Mesenchymal stem cell (in vitro differentiated cells and primary cell): ENCODE measurements around the gene SH3BP5L.
"Not testable (repeated sequence)": the region's sequence is repeated elsewhere in the genome, so short reads cannot be mapped to it uniquely, and the experiment has no call there.

Source experiments
- DNase-seq: peaks from one replicate; pipeline ENCODE4 v3.0.0-alpha.2; 2013
- H2AFZ ChIP-seq: one replicate; pipeline ENCODE4 v1.6.1; 2013; ENCODE audit warnings: low read depth, mild to moderate bottlenecking, control low read depth, inconsistent platforms, low read length, moderate library complexity
- H2AK5ac ChIP-seq: 2 replicates; pipeline ENCODE4 v1.6.1; 2013; ENCODE audit warnings: low read length, moderate library complexity, mild to moderate bottlenecking, inconsistent platforms; ENCODE audit not compliant: severe bottlenecking
- H2BK120ac ChIP-seq: one replicate; pipeline ENCODE4 v1.6.1; 2013; ENCODE audit warnings: low read depth, mild to moderate bottlenecking, inconsistent platforms, low read length, moderate library complexity
- H2BK12ac ChIP-seq, 2 experiments: one replicate each; pipeline ENCODE4 v1.6.1; 2013; ENCODE audit warnings: inconsistent platforms in 2 of 2, low read length in 2 of 2, mild to moderate bottlenecking in 2 of 2, moderate library complexity in 2 of 2, control low read depth in 1 of 2
- H2BK15ac ChIP-seq: one replicate; pipeline ENCODE4 v1.6.1; 2013; ENCODE audit warnings: mild to moderate bottlenecking, low read depth, inconsistent platforms; ENCODE audit not compliant: poor library complexity, severe bottlenecking
- H2BK5ac ChIP-seq: 2 replicates; pipeline ENCODE4 v1.6.1; 2013; ENCODE audit warnings: low read depth, mild to moderate bottlenecking, low read length, control low read depth, inconsistent platforms; ENCODE audit not compliant: poor library complexity, severe bottlenecking
- H3K14ac ChIP-seq, 2 experiments: one replicate each; pipeline ENCODE4 v1.6.1; 2013; ENCODE audit warnings: inconsistent platforms in 2 of 2, low read length in 2 of 2, control low read depth in 1 of 2, mild to moderate bottlenecking in 1 of 2, moderate library complexity in 1 of 2
- H3K18ac ChIP-seq, 2 experiments: one replicate each; pipeline ENCODE4 v1.6.1; 2013; ENCODE audit warnings: inconsistent platforms in 2 of 2, low read length in 2 of 2, control low read depth in 1 of 2, low read depth in 1 of 2, mild to moderate bottlenecking in 1 of 2
- H3K23ac ChIP-seq, 2 experiments: one replicate each; pipeline ENCODE4 v1.6.1; 2013; ENCODE audit warnings: inconsistent platforms in 2 of 2, low read length in 2 of 2, mild to moderate bottlenecking in 2 of 2, moderate library complexity in 2 of 2, control low read depth in 1 of 2
- H3K27ac ChIP-seq: 2 replicates; pipeline ENCODE4 v1.5.1; 2013; ENCODE audit warnings: mild to moderate bottlenecking, moderate library complexity, low read length, control low read depth, inconsistent platforms; ENCODE audit not compliant: poor library complexity, severe bottlenecking
- H3K27me3 ChIP-seq, 2 experiments: 2 replicates each; pipeline versions ENCODE4 v1.6.1 to v1.7.0; 2013; ENCODE audit warnings: low read length in 2 of 2, mild to moderate bottlenecking in 2 of 2, moderate library complexity in 2 of 2, control low read depth in 1 of 2, inconsistent platforms in 1 of 2; ENCODE audit not compliant: control insufficient read depth in 1 of 2, insufficient read depth in 1 of 2
- H3K36me3 ChIP-seq, 2 experiments: 2 replicates each; pipeline versions ENCODE4 v1.6.1 to v1.7.0; 2013; ENCODE audit warnings: low read length in 2 of 2, control low read depth in 1 of 2, inconsistent platforms in 1 of 2, low read depth in 1 of 2, mild to moderate bottlenecking in 1 of 2; ENCODE audit not compliant: insufficient read depth in 2 of 2, control insufficient read depth in 1 of 2
- H3K4ac ChIP-seq, 2 experiments: one replicate each; pipeline ENCODE4 v1.6.1; 2013; ENCODE audit warnings: inconsistent platforms in 2 of 2, low read length in 2 of 2, mild to moderate bottlenecking in 2 of 2, moderate library complexity in 2 of 2, control low read depth in 1 of 2, low read depth in 1 of 2
- H3K4me1 ChIP-seq: 2 replicates; pipeline ENCODE4 v1.6.1; 2013; ENCODE audit warnings: low read depth, low read length, control low read depth; ENCODE audit not compliant: control insufficient read depth, insufficient read depth
- H3K4me2 ChIP-seq: 2 replicates; pipeline ENCODE4 v1.6.1; 2013; ENCODE audit warnings: low read length, mild to moderate bottlenecking, inconsistent platforms; ENCODE audit not compliant: poor library complexity, severe bottlenecking
- H3K4me3 ChIP-seq, 2 experiments: 2 replicates each; pipeline versions ENCODE4 v1.5.1 to v1.7.0; 2013; ENCODE audit warnings: low read length in 2 of 2, mild to moderate bottlenecking in 2 of 2, control low read depth in 1 of 2, low read depth in 1 of 2; ENCODE audit not compliant: insufficient read depth in 1 of 2
- H3K79me1 ChIP-seq: replicated peaks from 2 replicates; pipeline ENCODE4 v1.6.1; 2013; ENCODE audit warnings: mild to moderate bottlenecking, control low read depth, low read length, inconsistent platforms; ENCODE audit not compliant: poor library complexity, severe bottlenecking
- H3K9ac ChIP-seq: 2 replicates; pipeline ENCODE4 v1.7.0; 2013; ENCODE audit warnings: mild to moderate bottlenecking, low read length, moderate library complexity
- H3K9me3 ChIP-seq: 2 replicates; pipeline ENCODE4 v1.7.0; 2013; ENCODE audit warnings: mild to moderate bottlenecking, low read length; ENCODE audit not compliant: control insufficient read depth
- H4K8ac ChIP-seq: one replicate; pipeline ENCODE4 v1.6.1; 2013; ENCODE audit warnings: inconsistent platforms, mild to moderate bottlenecking, low read length, moderate library complexity
- H4K91ac ChIP-seq: one replicate; pipeline ENCODE4 v1.6.1; 2013; ENCODE audit warnings: mild to moderate bottlenecking, low read length, inconsistent platforms
- WGBS: methylation state at CpG from one replicate; pipeline ENCODE4 v1.1.7; 2013; ENCODE audit warnings: mixed read lengths; 5-methylcytosine and 5-hydroxymethylcytosine counted together

The SH3BP5L gene

DNA sequence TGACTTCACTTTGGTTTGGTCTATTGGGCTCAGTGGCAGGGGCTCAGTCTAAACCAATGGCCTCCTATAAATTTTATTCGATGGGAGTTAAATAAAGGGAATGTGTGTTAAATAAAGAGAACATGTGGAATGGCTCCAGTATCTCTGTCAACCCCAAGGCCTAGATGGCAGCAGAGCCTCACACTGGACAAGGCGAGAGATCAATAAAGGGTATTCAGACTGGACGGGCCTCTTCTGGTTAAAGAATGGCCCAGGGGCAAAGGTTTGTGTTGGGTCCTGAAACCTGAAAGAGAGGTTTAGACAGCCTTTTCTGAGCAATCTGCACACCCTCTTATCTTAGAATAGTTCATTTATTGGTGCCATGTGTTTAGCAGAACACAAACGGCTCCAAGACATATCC, 34.7 kb downstream of the SH3BP5L start:
- H2BK120ac ChIP-seq: no peak overlapping the region
- no peak overlapping the region for H4K8ac ChIP-seq
- no peak overlapping the region for H3K18ac ChIP-seq
- no peak overlapping the region for H2BK12ac ChIP-seq
- no peak overlapping the region for H3K9ac ChIP-seq
- no peak overlapping the region for H2BK5ac ChIP-seq
- H2AFZ ChIP-seq: no peak overlapping the region
- H3K36me3 ChIP-seq: no peaks in the 10 kb centered on the region
- H3K4me3 ChIP-seq: no peak overlapping the region
- no peaks in the 10 kb centered on the region for H3K79me1 ChIP-seq
- H3K4me1 ChIP-seq: no peaks in the 10 kb centered on the region
- H3K4me2 ChIP-seq: no peak overlapping the region
- no peak overlapping the region for H3K27ac ChIP-seq
- H3K14ac ChIP-seq: no peak overlapping the region
- no peaks in the 10 kb centered on the region for H3K27me3 ChIP-seq
- no peak for DNase-seq
- H2AK5ac ChIP-seq: no peak overlapping the region
- no peak overlapping the region for H3K23ac ChIP-seq
- H3K9me3 ChIP-seq: peaks cover 19% of the 10 kb centered on the region
- no peak overlapping the region for H2BK15ac ChIP-seq
- WGBS: 84% methylated on average over 4 of the region's 4 CpGs
- H3K4ac ChIP-seq: no peak overlapping the region
- no peak overlapping the region for H4K91ac ChIP-seq

GRCh38 chr1:248790456-248790855, 35.3 kb downstream of the SH3BP5L start:
- H2AFZ ChIP-seq: no peak overlapping the region
- no peak overlapping the region for H2AK5ac ChIP-seq
- no peaks in the 10 kb centered on the region for H3K27me3 ChIP-seq
- H3K9ac ChIP-seq: no peak overlapping the region
- no peak overlapping the region for H4K8ac ChIP-seq
- no peak overlapping the region for H3K4me2 ChIP-seq
- H2BK15ac ChIP-seq: no peak overlapping the region
- DNase-seq: no peak
- no peak overlapping the region for H3K23ac ChIP-seq
- H2BK5ac ChIP-seq: no peak overlapping the region
- H4K91ac ChIP-seq: no peak overlapping the region
- no peak overlapping the region for H2BK12ac ChIP-seq
- no peaks in the 10 kb centered on the region for H3K4me1 ChIP-seq
- H3K18ac ChIP-seq: no peak overlapping the region
- peaks cover 15% of the 10 kb centered on the region for H3K9me3 ChIP-seq
- 76% methylated on average over 5 of the region's 5 CpGs for WGBS
- H3K4ac ChIP-seq: no peak overlapping the region
- H3K27ac ChIP-seq: no peak overlapping the region
- no peak overlapping the region for H2BK120ac ChIP-seq
- H3K79me1 ChIP-seq: no peaks in the 10 kb centered on the region
- no peak overlapping the region for H3K4me3 ChIP-seq
- no peak overlapping the region for H3K14ac ChIP-seq
- no peaks in the 10 kb centered on the region for H3K36me3 ChIP-seq

- not testable (repeated sequence) for H2BK12ac ChIP-seq, H2BK5ac ChIP-seq, H2AK5ac ChIP-seq, H3K36me3 ChIP-seq, H2BK120ac ChIP-seq, H3K4ac ChIP-seq, H4K91ac ChIP-seq, H3K23ac ChIP-seq, H3K9me3 ChIP-seq, H3K14ac ChIP-seq, H3K18ac ChIP-seq, H2AFZ ChIP-seq, H4K8ac ChIP-seq, H3K4me1 ChIP-seq, DNase-seq, H3K27ac ChIP-seq, H3K79me1 ChIP-seq, H3K4me2 ChIP-seq, H3K27me3 ChIP-seq, H3K9ac ChIP-seq, H2BK15ac ChIP-seq, H3K4me3 ChIP-seq
- 20% methylated on average over 1 of the region's 2 CpGs for WGBS
Measured at GRCh38 chr1:248789337-248789736, 36.4 kb downstream of the SH3BP5L start.

DNA sequence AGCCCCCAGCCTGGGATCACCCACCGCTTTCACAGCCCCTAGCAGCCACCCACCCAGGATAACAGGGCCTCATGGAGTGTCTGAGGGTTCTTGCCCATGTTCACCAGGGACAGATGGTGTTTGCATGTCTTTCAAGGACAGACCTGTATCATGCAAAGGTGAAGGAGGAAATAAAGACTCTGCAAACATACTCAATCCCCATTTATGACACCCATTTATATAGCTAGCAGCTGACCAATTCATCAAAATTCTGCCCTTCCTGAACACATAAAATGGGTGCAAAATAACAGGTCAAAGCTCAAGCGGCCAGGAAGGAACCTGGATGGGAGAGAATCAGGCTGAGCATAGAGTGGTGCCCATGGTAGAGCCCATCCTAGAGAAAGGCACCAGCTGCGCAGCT, 37.4 kb downstream of the SH3BP5L start:
- no peaks in the 10 kb centered on the region for H3K4me1 ChIP-seq
- H2BK12ac ChIP-seq: no peak overlapping the region
- H3K79me1 ChIP-seq: no peaks in the 10 kb centered on the region
- no peak overlapping the region for H3K14ac ChIP-seq
- H3K23ac ChIP-seq: no peak overlapping the region
- no peak overlapping the region for H3K4me2 ChIP-seq
- H3K4ac ChIP-seq: no peak overlapping the region
- peaks cover 6% of the 10 kb centered on the region for H3K9me3 ChIP-seq
- H2BK120ac ChIP-seq: no peak overlapping the region
- no peak overlapping the region for H3K18ac ChIP-seq
- no peaks in the 10 kb centered on the region for H3K36me3 ChIP-seq
- no peak overlapping the region for H4K91ac ChIP-seq
- 75% methylated on average over 2 of the region's 3 CpGs for WGBS
- H2BK15ac ChIP-seq: no peak overlapping the region
- H2AK5ac ChIP-seq: no peak overlapping the region
- H2BK5ac ChIP-seq: no peak overlapping the region
- H2AFZ ChIP-seq: no peak overlapping the region
- no peak for DNase-seq
- no peaks in the 10 kb centered on the region for H3K27me3 ChIP-seq
- no peak overlapping the region for H4K8ac ChIP-seq
- no peak overlapping the region for H3K4me3 ChIP-seq
- no peak overlapping the region for H3K9ac ChIP-seq
- no peak overlapping the region for H3K27ac ChIP-seq
